Glutamatergic neuron (in vitro differentiated cells): Measurements from ENCODE around the gene DUSP9. TPM values are rescaled to one million over a fixed set of nuclear protein-coding genes. Genes with fewer than 3 reads are reported as not detected.

Experiments
- DNase-seq: peaks from one replicate; pipeline ENCODE4 v3.0.0; 2022
- H3K27ac Mint-ChIP-seq: one replicate; pipeline ENCODE4 v1.8.0; 2020; ENCODE audit warnings: mild to moderate bottlenecking, mixed read lengths, inconsistent platforms; ENCODE audit not compliant: unreplicated experiment
- H3K27me3 Mint-ChIP-seq: one replicate; pipeline ENCODE4 v1.8.0; 2020; ENCODE audit warnings: mild to moderate bottlenecking, moderate library complexity, mixed read lengths, inconsistent platforms; ENCODE audit not compliant: unreplicated experiment
- H3K36me3 Mint-ChIP-seq: one replicate; pipeline ENCODE4 v1.8.0; 2020; ENCODE audit warnings: mild to moderate bottlenecking, mixed read lengths, inconsistent platforms; ENCODE audit not compliant: unreplicated experiment
- H3K4me1 Mint-ChIP-seq: one replicate; pipeline ENCODE4 v1.8.0; 2020; ENCODE audit warnings: mild to moderate bottlenecking, low read depth, mixed read lengths, inconsistent platforms; ENCODE audit not compliant: unreplicated experiment
- H3K4me3 Mint-ChIP-seq: one replicate; pipeline ENCODE4 v1.8.0; 2020; ENCODE audit warnings: mild to moderate bottlenecking, mixed read lengths, inconsistent platforms; ENCODE audit not compliant: unreplicated experiment
- H3K9me3 Mint-ChIP-seq: one replicate; pipeline ENCODE4 v1.8.0; 2020; ENCODE audit warnings: mild to moderate bottlenecking, moderate library complexity, mixed read lengths, inconsistent platforms; ENCODE audit not compliant: unreplicated experiment
- CTCF ChIP-seq: fragments of 200-600 bp; sonication (generic); IDR thresholded peaks from one replicate; pipeline ENCODE4 v1.5.0; 2021; ENCODE audit not compliant: partially characterized antibody, unreplicated experiment
- total RNA-seq: library from RNA; stranded (reverse); fragmentation: NEBNext Ultra II Directional; extraction: Animal tissue kit (Norgen Biotek cat#: 25700); gene quantifications from one replicate; pipeline ENCODE4 v1.2.1, GENCODE V29; 2021; ENCODE audit not compliant: unreplicated experiment

Gene DUSP9
- total RNA-seq, 1 donor from 2014 or later, result 0.61 TPM

GRCh38 chrX:153637121-153638040, 9.6 kb upstream of the DUSP9 start:
- Mint-ChIP-seq H3K9me3 (no peaks in the 10 kb centered on the region), H3K4me3 (no peak overlapping the region), H3K4me1 (peaks cover 6% of the 10 kb centered on the region), H3K27me3 (no peaks in the 10 kb centered on the region), H3K27ac (no peak overlapping the region), H3K36me3 (no peaks in the 10 kb centered on the region)
- TF ChIP-seq CTCF, result no peak
- DNase-seq, result no peak

DNA sequence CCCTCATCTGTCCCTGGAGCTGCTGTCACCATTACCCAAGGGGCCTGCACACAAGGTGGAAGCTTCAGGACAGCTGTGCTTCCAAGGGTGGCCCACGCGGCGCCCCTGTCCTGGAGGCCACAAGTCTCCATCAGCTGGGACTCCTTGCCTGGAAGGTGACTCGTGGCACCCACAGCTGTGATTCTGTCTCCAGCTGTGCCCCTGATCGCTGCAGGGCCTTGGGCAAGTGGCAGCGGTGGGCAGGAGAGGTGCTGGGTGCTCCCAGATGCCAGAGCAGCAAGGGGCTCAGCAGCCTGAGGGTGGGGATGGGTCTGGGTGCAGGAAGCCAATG, 9.0 kb upstream of the DUSP9 start:
- no peaks in the 10 kb centered on the region for H3K9me3 Mint-ChIP-seq
- no peak overlapping the region for H3K4me3 Mint-ChIP-seq

GRCh38 chrX:153638436-153639176, 8.4 kb upstream of the DUSP9 start:
- H3K9me3 Mint-ChIP-seq, result no peaks in the 10 kb centered on the region
- H3K27me3 Mint-ChIP-seq, result peaks cover 3% of the 10 kb centered on the region
- H3K27ac Mint-ChIP-seq, result no peak overlapping the region
- TF ChIP-seq CTCF, result no peak
- DNase-seq, result no peak
- H3K36me3 Mint-ChIP-seq, result no peaks in the 10 kb centered on the region
- H3K4me3 Mint-ChIP-seq, result no peak overlapping the region
- H3K4me1 Mint-ChIP-seq, result peaks cover 6% of the 10 kb centered on the region

More for the DNA sequence above, 9.0 kb upstream of the DUSP9 start:
- Mint-ChIP-seq H3K4me1 (peaks cover 6% of the 10 kb centered on the region), H3K27ac (no peak overlapping the region), H3K27me3 (peaks cover 3% of the 10 kb centered on the region), H3K36me3 (no peaks in the 10 kb centered on the region)
- DNase-seq, result no peak
- TF ChIP-seq CTCF, result no peak

DNA sequence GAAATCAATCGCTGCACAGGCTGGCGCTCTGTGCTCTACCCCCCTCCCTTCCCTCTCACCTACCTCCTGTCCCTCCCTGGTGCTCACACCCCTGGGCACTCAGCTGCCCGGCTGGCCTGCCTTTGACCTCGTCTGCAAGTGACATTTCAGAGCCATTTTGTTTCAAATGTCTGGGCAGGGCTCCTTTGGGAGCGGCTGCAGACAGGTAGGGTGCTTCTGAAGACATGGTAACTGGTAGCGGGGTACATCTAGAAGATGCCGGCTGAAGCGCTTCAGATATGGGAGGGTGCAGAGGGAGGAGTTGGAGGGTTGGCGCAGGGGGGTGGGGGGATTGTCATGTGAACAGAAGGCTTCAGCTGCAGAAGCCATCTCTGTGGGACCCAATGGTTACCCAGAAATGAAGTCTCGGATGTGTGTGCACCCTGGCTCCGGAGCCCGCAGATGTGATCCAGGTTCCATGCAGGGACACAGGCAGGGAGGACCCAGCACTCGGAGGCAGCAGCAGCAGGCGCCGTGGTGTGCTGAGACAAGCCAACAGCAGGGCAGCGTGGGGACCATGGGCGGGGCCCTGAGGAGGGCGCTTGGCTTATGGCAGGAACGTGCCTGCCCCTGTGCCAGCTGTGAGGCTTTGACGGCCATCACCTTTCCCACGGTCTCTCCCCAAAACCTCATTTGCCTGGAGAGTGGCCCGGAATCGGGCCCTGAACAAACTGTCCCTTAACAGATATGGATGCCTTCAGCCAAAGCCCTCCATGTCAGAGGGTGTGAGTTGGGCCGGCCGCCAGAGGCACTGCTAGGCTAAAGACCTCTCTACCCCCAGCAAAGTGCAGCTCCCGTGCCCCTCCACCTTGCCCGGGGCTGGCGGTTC, 7.6 kb upstream of the DUSP9 start:
- H3K27me3 Mint-ChIP-seq, result peaks cover 3% of the 10 kb centered on the region
- H3K27ac Mint-ChIP-seq, result no peak overlapping the region
- H3K4me3 Mint-ChIP-seq, result no peak overlapping the region
- H3K36me3 Mint-ChIP-seq, result no peaks in the 10 kb centered on the region
- H3K4me1 Mint-ChIP-seq, result peaks cover 6% of the 10 kb centered on the region
- no peak for TF ChIP-seq CTCF
- H3K9me3 Mint-ChIP-seq, result no peaks in the 10 kb centered on the region
- no peak for DNase-seq
